ENCODE measurements around the gene RSBN1. TPM values are rescaled to one million over a fixed set of nuclear protein-coding genes. Genes with fewer than 3 reads are reported as not detected.
"Not testable (repeated sequence)": the region's sequence is repeated elsewhere in the genome, so short reads cannot be mapped to it uniquely, and the experiment has no call there.

The RSBN1 gene
- total and polyA plus RNA-seq, 2 experiments from 2014 or later, result 7.5 to 8.7 TPM

DNA sequence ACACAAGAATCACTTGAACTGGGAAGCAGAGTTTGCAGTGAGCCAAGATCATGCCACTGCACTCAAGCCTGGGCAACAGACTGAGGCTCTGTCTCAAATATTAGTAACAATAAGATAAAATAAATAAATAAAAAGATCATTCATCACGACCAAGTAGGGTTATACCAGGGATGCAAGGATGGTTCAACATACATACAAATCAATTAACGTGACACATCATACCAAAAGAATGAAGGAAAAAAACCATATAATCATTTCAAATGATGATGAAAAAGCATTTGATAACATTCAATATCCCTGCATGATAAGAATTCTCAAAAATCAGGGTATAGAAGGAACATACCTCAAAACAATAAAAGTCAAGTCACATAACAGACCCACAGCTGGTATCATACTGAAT is 91.3 kb downstream of the RSBN1 start:
- in situ Hi-C loops (cut with MboI), result no loop called here

DNA sequence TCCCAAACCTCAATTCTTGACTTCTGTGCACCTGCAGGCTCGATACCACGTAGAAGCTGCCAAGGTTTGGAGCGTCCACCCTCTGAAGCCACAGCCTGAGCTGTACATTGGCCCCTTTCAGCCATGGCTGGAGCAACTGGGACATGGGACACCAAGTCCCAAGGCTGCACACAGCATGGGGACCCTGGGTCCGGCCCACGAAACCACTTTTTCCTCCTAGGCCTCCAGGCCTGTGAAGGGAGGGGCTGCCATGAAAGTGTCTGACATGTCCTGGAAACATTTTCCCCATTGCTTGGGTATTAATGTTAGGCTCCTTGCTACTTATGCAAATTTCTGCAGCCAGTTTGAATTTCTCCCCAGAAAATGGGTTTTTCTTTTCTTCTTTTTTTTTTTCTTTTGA is 93.7 kb downstream of the RSBN1 start:
- peaks cover 28% of the 10 kb centered on the region for H3K36me3 ChIP-seq (ENCODE audit: low read depth)
- H3K9me3 ChIP-seq (ENCODE audit: low read depth); in situ Hi-C loops (cut with MboI): not testable (repeated sequence)

More for the DNA sequence above, 91.3 kb downstream of the RSBN1 start:
- H3K4me2 ChIP-seq (ENCODE audit: unreplicated experiment), result no peak overlapping the region
- no peak for DNase-seq
- no peaks in the 10 kb centered on the region for H3K4me1 ChIP-seq (ENCODE audit: insufficient read depth)
- H3K9ac ChIP-seq, result no peak overlapping the region
- no peaks in the 10 kb centered on the region for H4K20me1 ChIP-seq (ENCODE audit: insufficient read depth)
- no peaks in the 10 kb centered on the region for H3F3A ChIP-seq (ENCODE audit: insufficient read depth)
- 97 to 100% methylated on average over 2 of the region's 2 CpGs for WGBS, 2 experiments (ENCODE audit: low coverage in 1 of 2, low lambda C conversion rate in 2 of 2, missing lambda C conversion rate in 2 of 2)
- TF ChIP-seq EZH2phosphoT487 (IDR thresholded peaks at IDR 0.05; ENCODE audit: insufficient read depth, low read depth) (no peak), EZH2 (IDR thresholded peaks at IDR 0.05; ENCODE audit: insufficient read depth, poor library complexity, severe bottlenecking) (no peak)
- H3K9me2 ChIP-seq (ENCODE audit: insufficient read depth), result no peaks in the 10 kb centered on the region
- H3K27ac ChIP-seq, result no peak overlapping the region
- H2AFZ ChIP-seq, result no peak overlapping the region
- no peaks in the 10 kb centered on the region for H3K27me3 ChIP-seq (replicated peaks; ENCODE audit: insufficient read depth)
- no peak overlapping the region for H3K4me3 ChIP-seq
- H3K36me3 ChIP-seq (ENCODE audit: low read depth), result peaks cover 46% of the 10 kb centered on the region
- no peaks in the 10 kb centered on the region for H3K79me2 ChIP-seq (ENCODE audit: insufficient read depth)
- H3K9me3 ChIP-seq (ENCODE audit: low read depth), result no peaks in the 10 kb centered on the region

DNA sequence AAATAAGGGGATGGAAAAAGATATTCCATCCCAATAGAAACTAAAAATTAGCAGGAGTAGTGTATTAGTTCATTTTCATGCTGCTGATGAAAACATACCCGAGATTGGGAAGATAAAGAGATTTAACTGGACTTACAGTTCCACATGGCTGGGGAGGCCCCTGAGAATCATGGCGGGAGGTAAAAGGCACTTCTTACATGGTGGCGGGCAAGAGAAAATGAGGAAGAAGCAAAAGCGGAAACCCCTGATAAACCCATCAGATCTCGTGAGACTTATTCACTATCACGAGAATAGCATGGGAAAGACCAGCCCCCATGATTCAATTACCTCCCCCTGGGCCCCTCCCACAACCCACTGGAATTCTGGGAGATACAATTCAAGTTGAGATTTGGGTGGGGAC is 94.8 kb downstream of the RSBN1 start:
- DNase-seq; H3K9me2 ChIP-seq (ENCODE audit: insufficient read depth); in situ Hi-C loops (cut with MboI); H3K27me3 ChIP-seq (replicated peaks; ENCODE audit: insufficient read depth); H3K4me1 ChIP-seq (ENCODE audit: insufficient read depth); H3K4me3 ChIP-seq; H3K9me3 ChIP-seq (ENCODE audit: low read depth); H3K4me2 ChIP-seq (ENCODE audit: unreplicated experiment); H3K9ac ChIP-seq; H3K27ac ChIP-seq; H3K79me2 ChIP-seq (ENCODE audit: insufficient read depth); H2AFZ ChIP-seq; H3F3A ChIP-seq (ENCODE audit: insufficient read depth); H4K20me1 ChIP-seq (ENCODE audit: insufficient read depth): not testable (repeated sequence)
- peaks cover 33% of the 10 kb centered on the region for H3K36me3 ChIP-seq (ENCODE audit: low read depth)
- 94 to 96% methylated on average over 6 of the region's 6 CpGs for WGBS, 2 experiments (ENCODE audit: low coverage in 1 of 2, low lambda C conversion rate in 2 of 2, missing lambda C conversion rate in 2 of 2)

More for the DNA sequence above, 93.7 kb downstream of the RSBN1 start:
- H3K27me3 ChIP-seq (replicated peaks; ENCODE audit: insufficient read depth); DNase-seq; H3K9ac ChIP-seq; H3F3A ChIP-seq (ENCODE audit: insufficient read depth); H3K79me2 ChIP-seq (ENCODE audit: insufficient read depth); H4K20me1 ChIP-seq (ENCODE audit: insufficient read depth); H3K4me2 ChIP-seq (ENCODE audit: unreplicated experiment); H3K27ac ChIP-seq; H3K9me2 ChIP-seq (ENCODE audit: insufficient read depth); H2AFZ ChIP-seq; H3K4me3 ChIP-seq; H3K4me1 ChIP-seq (ENCODE audit: insufficient read depth): not testable (repeated sequence)
- WGBS, 2 experiments (ENCODE audit: low coverage in 1 of 2, low lambda C conversion rate in 2 of 2, missing lambda C conversion rate in 2 of 2), result 91 to 100% methylated on average over 5 of the region's 5 CpGs

DNA sequence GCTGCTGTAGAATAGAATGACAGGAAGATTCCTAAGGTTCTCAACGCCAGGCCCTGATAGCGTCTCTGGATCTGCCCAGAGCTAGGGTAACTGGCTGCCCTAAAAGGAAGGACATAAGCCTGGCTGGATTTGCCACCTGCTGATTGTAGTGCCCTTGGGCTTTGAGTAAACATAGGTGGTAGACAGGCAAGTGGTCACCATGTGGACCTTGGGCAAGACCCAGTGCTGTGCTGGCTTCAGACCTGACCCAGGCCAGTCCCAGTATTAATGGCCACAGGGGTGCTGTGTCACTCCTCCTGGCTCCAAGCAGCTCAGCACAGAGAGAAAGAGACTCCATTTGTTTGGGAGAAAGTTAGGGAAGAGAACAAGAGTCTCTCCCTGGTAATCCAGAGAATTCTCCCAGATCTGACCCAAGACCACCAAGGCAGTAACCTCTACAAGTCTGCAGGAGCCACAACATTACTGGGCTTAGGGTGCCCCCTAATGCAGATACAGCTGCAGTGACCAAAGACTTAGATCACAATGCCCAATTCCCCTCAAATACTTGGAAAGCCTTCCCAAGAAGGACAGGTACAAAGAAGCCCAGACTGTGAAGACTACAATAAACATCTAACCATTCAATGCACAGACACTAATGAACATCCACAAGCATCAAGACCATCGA is 97.5 kb downstream of the RSBN1 start:
- H3K9ac ChIP-seq, result no peak overlapping the region
- 95 to 100% methylated on average over 3 of the region's 3 CpGs for WGBS, 2 experiments (ENCODE audit: low coverage in 1 of 2, low lambda C conversion rate in 2 of 2, missing lambda C conversion rate in 2 of 2)

More for the DNA sequence above, 97.5 kb downstream of the RSBN1 start:
- in situ Hi-C loops (cut with MboI), result no loop called here
- Histone ChIP-seq H3K4me3 (no peak overlapping the region), H3K27me3 (replicated peaks; ENCODE audit: insufficient read depth) (no peaks in the 10 kb centered on the region), H3K27ac (no peak overlapping the region), H3K4me2 (ENCODE audit: unreplicated experiment) (no peak overlapping the region), H3K9me2 (ENCODE audit: insufficient read depth) (no peaks in the 10 kb centered on the region), H3K4me1 (ENCODE audit: insufficient read depth) (no peaks in the 10 kb centered on the region), H4K20me1 (ENCODE audit: insufficient read depth) (no peaks in the 10 kb centered on the region), H3K79me2 (ENCODE audit: insufficient read depth) (no peaks in the 10 kb centered on the region), H3F3A (ENCODE audit: insufficient read depth) (no peaks in the 10 kb centered on the region), H2AFZ (no peak overlapping the region), H3K36me3 (ENCODE audit: low read depth) (peaks cover 26% of the 10 kb centered on the region), H3K9me3 (ENCODE audit: low read depth) (no peaks in the 10 kb centered on the region)
- TF ChIP-seq EZH2phosphoT487 (IDR thresholded peaks at IDR 0.05; ENCODE audit: insufficient read depth, low read depth) (no peak), EZH2 (IDR thresholded peaks at IDR 0.05; ENCODE audit: insufficient read depth, poor library complexity, severe bottlenecking) (no peak)
- DNase-seq, result no peak

Other genes with a start within 250 kb of the RSBN1 start
- 17.3 and 18.2 TPM in 2 replicates for gene PHTF1, start 53.0 kb downstream of the RSBN1 start, total RNA-seq (2014; rRNA removed; shearing (Covaris generic))
- gene PHTF1, start 53.0 kb downstream of the RSBN1 start, polyA plus RNA-seq (2016; fragmentation: Nextera tagmentation; extraction: Ambion mirVana), result 15.9 TPM in 2 replicates
- 0.51 and 0.86 TPM in 2 replicates for gene PTPN22, start 59.2 kb upstream of the RSBN1 start, total RNA-seq (2014; rRNA removed; shearing (Covaris generic))
- gene PTPN22, start 59.2 kb upstream of the RSBN1 start, polyA plus RNA-seq (2016; fragmentation: Nextera tagmentation; extraction: Ambion mirVana), result 1.4 and 1.6 TPM in 2 replicates
- gene BCL2L15, start 75.1 kb upstream of the RSBN1 start, total RNA-seq (2014; rRNA removed; shearing (Covaris generic)), result 0.13 and 0.32 TPM in 2 replicates
- not detected in 2 replicates for gene BCL2L15, start 75.1 kb upstream of the RSBN1 start, polyA plus RNA-seq (2016; fragmentation: Nextera tagmentation; extraction: Ambion mirVana)
- 12.9 and 16.1 TPM in 2 replicates for gene AP4B1, start 92.3 kb upstream of the RSBN1 start, total RNA-seq (2014; rRNA removed; shearing (Covaris generic))
- 9.9 and 11.8 TPM in 2 replicates for gene AP4B1, start 92.3 kb upstream of the RSBN1 start, polyA plus RNA-seq (2016; fragmentation: Nextera tagmentation; extraction: Ambion mirVana)
- 4.3 and 6.9 TPM in 2 replicates for gene DCLRE1B, start 92.8 kb upstream of the RSBN1 start, total RNA-seq (2014; rRNA removed; shearing (Covaris generic))
- 6.5 and 7.2 TPM in 2 replicates for gene DCLRE1B, start 92.8 kb upstream of the RSBN1 start, polyA plus RNA-seq (2016; fragmentation: Nextera tagmentation; extraction: Ambion mirVana)
- gene HIPK1, start 116.8 kb upstream of the RSBN1 start, total RNA-seq (2014; rRNA removed; shearing (Covaris generic)), result 23.6 and 26.2 TPM in 2 replicates
- 6.1 and 7.6 TPM in 2 replicates for gene HIPK1, start 116.8 kb upstream of the RSBN1 start, polyA plus RNA-seq (2016; fragmentation: Nextera tagmentation; extraction: Ambion mirVana)
- 156 and 168 TPM in 2 replicates for gene OLFML3, start 167.0 kb upstream of the RSBN1 start, total RNA-seq (2014; rRNA removed; shearing (Covaris generic))
- 141 and 149 TPM in 2 replicates for gene OLFML3, start 167.0 kb upstream of the RSBN1 start, polyA plus RNA-seq (2016; fragmentation: Nextera tagmentation; extraction: Ambion mirVana)